HepG2 (cell line): Measurements from ENCODE around the gene ETFA. TPM values are rescaled to one million over a fixed set of nuclear protein-coding genes. Genes with fewer than 3 reads are reported as not detected.

Experiments used
- AHR ChIP-seq: IDR thresholded peaks from 2 replicates; pipeline ENCODE4 v1.6.1; 2018; ENCODE audit warnings: missing genetic modification reagents, missing compliant biosample characterization
- EEA1 ChIP-seq: sonication (generic); formaldehyde crosslinking; IDR thresholded peaks from 2 replicates; pipeline ENCODE4 v1.5.1; 2020; ENCODE audit warnings: mild to moderate bottlenecking, missing genetic modification reagents, borderline replicate concordance
- SCMH1 ChIP-seq: sonication (generic); formaldehyde crosslinking; IDR thresholded peaks from 2 replicates; pipeline ENCODE4 v1.9.0; 2021; ENCODE audit warnings: missing genetic modification reagents, mild to moderate bottlenecking, borderline replicate concordance
- TCF7 ChIP-seq: sonication (generic); IDR thresholded peaks from 2 replicates; pipeline ENCODE4 v1.6.1; 2016; ENCODE audit warnings: antibody characterized with exemption, low read depth
- XBP1 ChIP-seq: sonication (generic); formaldehyde crosslinking; IDR thresholded peaks from 2 replicates; pipeline ENCODE4 v1.5.0; 2020; ENCODE audit warnings: missing genetic modification reagents
- ZNF253 ChIP-seq: sonication (generic); formaldehyde crosslinking; IDR thresholded peaks from 2 replicates; pipeline ENCODE4 v1.8.0; 2022; ENCODE audit warnings: mild to moderate bottlenecking, missing genetic modification reagents, borderline replicate concordance
- polyA plus RNA-seq, 8 experiments: library from polyadenylated mRNA; depleted of rRNA in 3 of 8; stranded (reverse) in 7 of 8; unstranded in 1 of 8; fragments of >200 nt; fragmentation: Illumina TruSeq in 4 of 8; extraction: Trizol in 4 of 8; gene quantifications; 2 replicates each; pipeline versions ENCODE4 v1.2.1 to v1.2.3, GENCODE V29; 2011 to 2016; ENCODE audit warnings: low read depth in 4 of 8, missing spikeins in 1 of 8, mixed read lengths in 1 of 8; ENCODE audit not compliant: insufficient read depth in 1 of 8
- total RNA-seq, 5 experiments: library from RNA; depleted of rRNA; stranded (reverse); fragments of >200 nt; fragmentation: Illumina TruSeq; extraction: Trizol; gene quantifications; 2 replicates each; pipeline ENCODE4 v1.2.3, GENCODE V29; 2016; ENCODE audit warnings: low read depth in 1 of 5
- TF ChIP-seq, protein P1 (sequence below): sonication (generic); formaldehyde crosslinking; IDR thresholded peaks from 2 replicates; pipeline ENCODE4 v1.4.0; 2020; ENCODE audit warnings: mild to moderate bottlenecking, missing genetic modification reagents
- TF ChIP-seq, protein P2 (sequence below): sonication (generic); formaldehyde crosslinking; conservative IDR thresholded peaks from 2 replicates; pipeline ENCODE4 v1.4.0; 2020; ENCODE audit warnings: missing genetic modification reagents
- TF ChIP-seq, protein P3 (sequence below): sonication (generic); formaldehyde crosslinking; IDR thresholded peaks from 2 replicates; pipeline ENCODE4 v1.4.0; 2020; ENCODE audit warnings: mild to moderate bottlenecking, missing genetic modification reagents

The ETFA gene
- total and polyA plus RNA-seq, 2 of the 13 experiments (the other 11 are each of a cell fraction or from before 2014, with no cell fraction given) = 291 to 396 TPM

DNA sequence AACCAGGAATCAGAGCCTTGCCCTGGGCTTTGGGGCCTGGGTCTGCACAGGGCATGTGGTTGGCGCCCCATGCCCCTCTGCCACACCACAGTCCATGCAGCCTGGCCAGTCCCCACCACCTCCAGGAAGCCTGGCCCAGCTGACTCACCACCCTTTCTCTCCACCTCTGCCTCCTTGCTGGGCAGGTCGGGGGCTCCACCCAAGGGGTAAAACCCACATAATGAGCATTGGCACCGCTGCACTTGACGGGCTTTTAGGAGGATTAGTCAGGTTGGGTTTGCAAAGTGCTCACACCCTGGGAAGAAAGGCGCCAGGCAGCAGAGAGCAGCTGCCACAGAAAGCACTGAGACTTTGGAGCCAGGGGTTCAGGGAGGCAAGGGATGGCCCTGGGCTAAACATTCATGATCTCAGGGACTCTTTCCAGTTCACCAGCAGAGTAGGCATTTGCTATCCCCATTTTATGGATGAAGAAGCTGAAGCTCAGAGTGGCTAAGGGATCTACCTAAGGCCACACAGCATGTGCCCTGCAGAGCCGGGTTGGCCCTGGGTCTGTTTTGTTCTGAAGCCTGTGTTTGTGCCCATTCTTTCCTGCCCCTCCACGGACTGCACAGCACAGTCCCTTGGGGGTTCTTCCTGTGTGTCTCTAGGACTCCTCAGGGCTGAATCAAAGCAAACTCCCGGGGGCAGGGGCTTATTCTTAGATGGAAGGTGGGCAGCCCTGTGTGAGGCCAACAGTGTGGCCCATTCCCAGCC, 113.4 kb downstream of the ETFA start (continued):
- TF ChIP-seq, protein P1, sequence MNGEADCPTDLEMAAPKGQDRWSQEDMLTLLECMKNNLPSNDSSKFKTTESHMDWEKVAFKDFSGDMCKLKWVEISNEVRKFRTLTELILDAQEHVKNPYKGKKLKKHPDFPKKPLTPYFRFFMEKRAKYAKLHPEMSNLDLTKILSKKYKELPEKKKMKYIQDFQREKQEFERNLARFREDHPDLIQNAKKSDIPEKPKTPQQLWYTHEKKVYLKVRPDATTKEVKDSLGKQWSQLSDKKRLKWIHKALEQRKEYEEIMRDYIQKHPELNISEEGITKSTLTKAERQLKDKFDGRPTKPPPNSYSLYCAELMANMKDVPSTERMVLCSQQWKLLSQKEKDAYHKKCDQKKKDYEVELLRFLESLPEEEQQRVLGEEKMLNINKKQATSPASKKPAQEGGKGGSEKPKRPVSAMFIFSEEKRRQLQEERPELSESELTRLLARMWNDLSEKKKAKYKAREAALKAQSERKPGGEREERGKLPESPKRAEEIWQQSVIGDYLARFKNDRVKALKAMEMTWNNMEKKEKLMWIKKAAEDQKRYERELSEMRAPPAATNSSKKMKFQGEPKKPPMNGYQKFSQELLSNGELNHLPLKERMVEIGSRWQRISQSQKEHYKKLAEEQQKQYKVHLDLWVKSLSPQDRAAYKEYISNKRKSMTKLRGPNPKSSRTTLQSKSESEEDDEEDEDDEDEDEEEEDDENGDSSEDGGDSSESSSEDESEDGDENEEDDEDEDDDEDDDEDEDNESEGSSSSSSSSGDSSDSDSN (CRISPR knock-in tag) = 0 out of 2 replicates have a peak, but pooled peaks have one; percentile 24
- TF ChIP-seq, protein P2, sequence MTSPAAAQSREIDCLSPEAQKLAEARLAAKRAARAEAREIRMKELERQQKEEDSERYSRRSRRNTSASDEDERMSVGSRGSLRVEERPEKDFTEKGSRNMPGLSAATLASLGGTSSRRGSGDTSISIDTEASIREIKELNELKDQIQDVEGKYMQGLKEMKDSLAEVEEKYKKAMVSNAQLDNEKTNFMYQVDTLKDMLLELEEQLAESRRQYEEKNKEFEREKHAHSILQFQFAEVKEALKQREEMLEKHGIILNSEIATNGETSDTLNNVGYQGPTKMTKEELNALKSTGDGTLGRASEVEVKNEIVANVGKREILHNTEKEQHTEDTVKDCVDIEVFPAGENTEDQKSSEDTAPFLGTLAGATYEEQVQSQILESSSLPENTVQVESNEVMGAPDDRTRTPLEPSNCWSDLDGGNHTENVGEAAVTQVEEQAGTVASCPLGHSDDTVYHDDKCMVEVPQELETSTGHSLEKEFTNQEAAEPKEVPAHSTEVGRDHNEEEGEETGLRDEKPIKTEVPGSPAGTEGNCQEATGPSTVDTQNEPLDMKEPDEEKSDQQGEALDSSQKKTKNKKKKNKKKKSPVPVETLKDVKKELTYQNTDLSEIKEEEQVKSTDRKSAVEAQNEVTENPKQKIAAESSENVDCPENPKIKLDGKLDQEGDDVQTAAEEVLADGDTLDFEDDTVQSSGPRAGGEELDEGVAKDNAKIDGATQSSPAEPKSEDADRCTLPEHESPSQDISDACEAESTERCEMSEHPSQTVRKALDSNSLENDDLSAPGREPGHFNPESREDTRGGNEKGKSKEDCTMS (CRISPR knock-in tag) = no peak
- TF ChIP-seq TCF7 (no peak), ZNF253 (CRISPR knock-in tag) (no peak), XBP1 (CRISPR knock-in tag) (no peak), SCMH1 (CRISPR knock-in tag) (no peak), EEA1 (CRISPR knock-in tag) (no peak), AHR (CRISPR knock-in tag) (no peak)
- TF ChIP-seq, protein P3, sequence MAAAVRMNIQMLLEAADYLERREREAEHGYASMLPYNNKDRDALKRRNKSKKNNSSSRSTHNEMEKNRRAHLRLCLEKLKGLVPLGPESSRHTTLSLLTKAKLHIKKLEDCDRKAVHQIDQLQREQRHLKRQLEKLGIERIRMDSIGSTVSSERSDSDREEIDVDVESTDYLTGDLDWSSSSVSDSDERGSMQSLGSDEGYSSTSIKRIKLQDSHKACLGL (CRISPR knock-in tag) = no peak
